Mucosa of gallbladder (tissue), 1 donor: Measurements from ENCODE around the gene QRICH1. TPM values are rescaled to one million over a fixed set of nuclear protein-coding genes. Genes with fewer than 3 reads are reported as not detected.
A peak's percentile ranks its signal among the peaks of the same experiment; 100 is the strongest.

Source experiments
- DNase-seq: peaks from one replicate; pipeline ENCODE4 v3.0.0-alpha.2; 2020; ENCODE audit warnings: low spot score
- total RNA-seq: library from RNA; stranded (reverse); gene quantifications from one replicate; pipeline ENCODE4 v1.2.1, GENCODE V29; 2021
- donor health status: DM: no; HTN: no; CAD: no.

QRICH1 gene
- total RNA-seq, 1 donor from 2014 or later, result 83.9 TPM

- DNase-seq, result no peak
These were observed 95.9 kb downstream of the QRICH1 start for GRCh38 chr3:48997714-48998637.

- DNase-seq, result no peak
These were observed 96.7 kb downstream of the QRICH1 start for GRCh38 chr3:48997102-48997635.

- no peak for DNase-seq
These were observed 97.2 kb downstream of the QRICH1 start for GRCh38 chr3:48996640-48997039.

- DNase-seq, result no peak
These were observed 100.0 kb downstream of the QRICH1 start for GRCh38 chr3:48993834-48994233.

- no peak for DNase-seq
These were observed 101.9 kb downstream of the QRICH1 start for GRCh38 chr3:48991851-48992545.

GRCh38 chr3:48990636-48991469, 103.0 kb downstream of the QRICH1 start:
- no peak for DNase-seq

GRCh38 chr3:48989796-48990635, 103.9 kb downstream of the QRICH1 start, which contains the start of gene P4HTM:
TSS of gene P4HTM (plus strand) at chr3:48990241. CDS start at chr3:48990257, 16 bp downstream.
- peak; percentile 90 for DNase-seq

- no peak for DNase-seq
These were observed 104.6 kb downstream of the QRICH1 start for GRCh38 chr3:48989126-48989795.

- no peak for DNase-seq
These were observed 108.0 kb downstream of the QRICH1 start for GRCh38 chr3:48985831-48986376.

- no peak for DNase-seq
These were observed 109.2 kb downstream of the QRICH1 start for GRCh38 chr3:48984663-48985062.

- DNase-seq, result no peak
These were observed 110.8 kb downstream of the QRICH1 start for GRCh38 chr3:48983096-48983495.

GRCh38 chr3:48982686-48983085, 111.2 kb downstream of the QRICH1 start:
- DNase-seq, result no peak

- DNase-seq, result no peak
These were observed 111.9 kb downstream of the QRICH1 start for GRCh38 chr3:48982016-48982415.

GRCh38 chr3:48980295-48980694, 113.6 kb downstream of the QRICH1 start:
- no peak for DNase-seq

Other genes starting within 250 kb of the QRICH1 start
- 61.9 TPM for gene PRKAR2A, start 246.2 kb downstream of the QRICH1 start, total RNA-seq
- gene SLC25A20, start 195.2 kb downstream of the QRICH1 start, total RNA-seq, result 24.4 TPM
- gene ARIH2, start 175.2 kb downstream of the QRICH1 start, total RNA-seq, result 76.7 TPM
- gene P4HTM, start 103.8 kb downstream of the QRICH1 start, total RNA-seq, result 104 TPM
- gene WDR6, start 86.7 kb downstream of the QRICH1 start, total RNA-seq, result 283 TPM
- 37.1 TPM for gene DALRD3, start 75.5 kb downstream of the QRICH1 start, total RNA-seq
- gene NDUFAF3, start 72.0 kb downstream of the QRICH1 start, total RNA-seq, result 83.3 TPM
- gene IMPDH2, start 64.7 kb downstream of the QRICH1 start, total RNA-seq, result 136 TPM
- 207 TPM for gene QARS1, start 10.7 kb upstream of the QRICH1 start, total RNA-seq
- 85.6 TPM for gene USP19, start 26.8 kb upstream of the QRICH1 start, total RNA-seq
- 733 TPM for gene LAMB2, start 39.0 kb upstream of the QRICH1 start, total RNA-seq
- 21.6 TPM for gene CCDC71, start 72.3 kb upstream of the QRICH1 start, total RNA-seq
- gene KLHDC8B, start 77.5 kb upstream of the QRICH1 start, total RNA-seq, result 35.1 TPM
- 5.0 TPM for gene C3orf62, start 183.2 kb upstream of the QRICH1 start, total RNA-seq
- 60.5 TPM for gene USP4, start 246.0 kb upstream of the QRICH1 start, total RNA-seq